BJ (cell line): ENCODE measurements around the gene PTPRG. TPM values are rescaled to one million over a fixed set of nuclear protein-coding genes. Genes with fewer than 3 reads are reported as not detected.

Source experiments
- CTCF ChIA-PET: fragments of 350-600 bp; formaldehyde crosslinking; extraction: SDS; loops from one replicate; lab custom pipeline; 2021; ENCODE audit warnings: antibody characterized with exemption, inconsistent platforms; lab: Yijun Ruan, JAX
- POLR2A ChIA-PET: fragments of 300-600 bp; sonication (Branson Sonifier 250); formaldehyde crosslinking; extraction: SDS; loops from one replicate; lab custom pipeline; 2021; ENCODE audit warnings: antibody characterized with exemption; lab: Charles Lee
- DNase-seq: peaks from one replicate; pipeline ENCODE4 v3.0.0-alpha.2; 2011; ENCODE audit warnings: low read depth
- H3K27me3 ChIP-seq: 2 replicates; pipeline ENCODE4 v1.6.0; 2011; ENCODE audit warnings: low read length; ENCODE audit not compliant: control insufficient read depth, insufficient read depth
- H3K36me3 ChIP-seq: 2 replicates; pipeline ENCODE4 v1.5.1; 2011; ENCODE audit warnings: low read length; ENCODE audit not compliant: control insufficient read depth, insufficient read depth
- H3K4me3 ChIP-seq: 2 replicates; pipeline ENCODE4 v1.5.1; 2011; ENCODE audit warnings: low read depth, mild to moderate bottlenecking, control low read depth, low read length
- polyA plus RNA-seq: library from polyadenylated mRNA; depleted of rRNA; stranded (reverse); fragments of >200 nt; gene quantifications from 2 replicates; pipeline ENCODE4 v1.2.3, GENCODE V29; 2011
- TF ChIP-seq, protein P1 (sequence below): IDR thresholded peaks from 2 replicates; pipeline ENCODE4 v1.5.1; 2011; ENCODE audit warnings: low read depth, mild to moderate bottlenecking, control low read depth, inconsistent platforms, low read length, moderate library complexity; ENCODE audit not compliant: insufficient read depth

Gene PTPRG
- polyA plus RNA-seq, 1 experiment = 20.8 TPM

DNA sequence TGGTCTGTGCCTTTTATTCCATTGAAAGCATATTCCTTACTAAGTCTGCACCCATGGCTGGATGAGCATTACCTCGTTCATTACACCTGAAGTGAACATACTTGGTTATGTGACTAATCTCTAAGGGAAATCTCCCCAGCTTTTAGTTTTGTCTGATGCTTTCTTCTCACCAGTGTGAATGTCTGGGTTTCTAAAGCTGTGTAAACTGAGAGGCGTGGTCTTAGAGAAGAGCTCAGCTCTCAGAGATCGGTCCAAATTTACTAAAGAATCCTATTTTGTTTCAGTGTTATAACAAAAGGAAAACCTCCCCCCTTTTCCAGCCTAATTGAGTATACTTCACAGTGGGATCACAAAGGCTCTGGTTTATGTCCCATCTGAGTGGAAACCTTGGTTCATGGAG lies 352.3 kb downstream of the PTPRG start:
- DNase-seq = no peak
- Histone ChIP-seq H3K36me3 (no peaks in the 10 kb centered on the region), H3K4me3 (no peak overlapping the region), H3K27me3 (no peaks in the 10 kb centered on the region)
- ChIA-PET CTCF (interaction anchor here (1.2 kb wide), 1 partner anchor 14 kb away, joined by 3 read pairs; no protein-coding TSS in a partner anchor), POLR2A (interaction anchor here (0.7 kb wide), 1 partner anchor 13 kb away, joined by 3 read pairs; no protein-coding TSS in a partner anchor)
- TF ChIP-seq, protein P1, sequence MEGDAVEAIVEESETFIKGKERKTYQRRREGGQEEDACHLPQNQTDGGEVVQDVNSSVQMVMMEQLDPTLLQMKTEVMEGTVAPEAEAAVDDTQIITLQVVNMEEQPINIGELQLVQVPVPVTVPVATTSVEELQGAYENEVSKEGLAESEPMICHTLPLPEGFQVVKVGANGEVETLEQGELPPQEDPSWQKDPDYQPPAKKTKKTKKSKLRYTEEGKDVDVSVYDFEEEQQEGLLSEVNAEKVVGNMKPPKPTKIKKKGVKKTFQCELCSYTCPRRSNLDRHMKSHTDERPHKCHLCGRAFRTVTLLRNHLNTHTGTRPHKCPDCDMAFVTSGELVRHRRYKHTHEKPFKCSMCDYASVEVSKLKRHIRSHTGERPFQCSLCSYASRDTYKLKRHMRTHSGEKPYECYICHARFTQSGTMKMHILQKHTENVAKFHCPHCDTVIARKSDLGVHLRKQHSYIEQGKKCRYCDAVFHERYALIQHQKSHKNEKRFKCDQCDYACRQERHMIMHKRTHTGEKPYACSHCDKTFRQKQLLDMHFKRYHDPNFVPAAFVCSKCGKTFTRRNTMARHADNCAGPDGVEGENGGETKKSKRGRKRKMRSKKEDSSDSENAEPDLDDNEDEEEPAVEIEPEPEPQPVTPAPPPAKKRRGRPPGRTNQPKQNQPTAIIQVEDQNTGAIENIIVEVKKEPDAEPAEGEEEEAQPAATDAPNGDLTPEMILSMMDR = no peak

DNA sequence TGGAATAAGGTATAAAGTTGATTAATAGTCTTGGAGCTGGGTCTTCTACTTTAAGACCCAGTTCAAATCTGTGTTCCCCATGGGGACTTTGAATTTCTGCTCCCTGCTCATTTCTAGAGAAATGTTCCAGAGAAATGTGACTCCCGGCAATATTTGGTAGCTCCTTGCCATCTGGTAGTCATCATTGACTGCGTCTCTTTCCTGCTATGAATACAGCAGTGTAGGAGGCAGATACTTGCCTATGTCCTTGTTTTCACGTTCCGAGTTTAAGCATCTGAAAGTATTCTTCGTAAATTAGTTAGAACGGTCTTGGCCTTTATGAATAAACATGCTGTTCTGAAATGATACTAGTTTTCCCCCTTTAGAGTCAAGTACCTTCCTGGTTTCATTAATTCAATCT lies 352.9 kb downstream of the PTPRG start:
- ChIA-PET POLR2A (interaction anchor here (0.7 kb wide), 1 partner anchor 13 kb away, joined by 3 read pairs; no protein-coding TSS in a partner anchor), CTCF (interaction anchor here (1.2 kb wide), 1 partner anchor 14 kb away, joined by 3 read pairs; no protein-coding TSS in a partner anchor)
- H3K4me3 ChIP-seq = no peak overlapping the region
- TF ChIP-seq, protein P1 = no peak
- H3K27me3 ChIP-seq = no peaks in the 10 kb centered on the region
- DNase-seq = no peak
- no peaks in the 10 kb centered on the region for H3K36me3 ChIP-seq

DNA sequence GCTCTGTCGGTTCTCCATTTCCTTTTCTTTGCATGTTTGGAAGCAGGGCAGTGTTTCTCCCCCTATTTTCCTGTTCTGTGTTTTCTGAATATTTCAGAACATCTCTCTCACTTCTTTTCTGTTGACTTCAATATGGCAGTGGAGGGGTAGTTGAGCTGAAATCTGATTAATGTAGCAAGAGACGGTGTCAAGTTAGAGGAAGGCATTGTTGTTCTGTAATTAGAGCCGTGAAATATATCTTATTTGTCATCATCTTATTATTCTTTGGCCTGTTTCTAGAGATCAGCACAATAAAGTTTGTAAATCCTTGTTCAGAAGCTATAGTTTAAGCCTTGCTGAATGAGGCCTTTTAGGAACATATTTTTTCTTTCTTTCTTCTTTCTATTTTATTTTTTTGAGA lies 353.9 kb downstream of the PTPRG start:
- Histone ChIP-seq H3K36me3 (no peaks in the 10 kb centered on the region), H3K27me3 (no peaks in the 10 kb centered on the region), H3K4me3 (no peak overlapping the region)
- TF ChIP-seq, protein P1 = no peak
- ChIA-PET POLR2A (no interaction called here), CTCF (interaction anchor here (0.6 kb wide), 1 partner anchor 273 kb away, joined by 3 read pairs; no protein-coding TSS in a partner anchor)
- no peak for DNase-seq

DNA sequence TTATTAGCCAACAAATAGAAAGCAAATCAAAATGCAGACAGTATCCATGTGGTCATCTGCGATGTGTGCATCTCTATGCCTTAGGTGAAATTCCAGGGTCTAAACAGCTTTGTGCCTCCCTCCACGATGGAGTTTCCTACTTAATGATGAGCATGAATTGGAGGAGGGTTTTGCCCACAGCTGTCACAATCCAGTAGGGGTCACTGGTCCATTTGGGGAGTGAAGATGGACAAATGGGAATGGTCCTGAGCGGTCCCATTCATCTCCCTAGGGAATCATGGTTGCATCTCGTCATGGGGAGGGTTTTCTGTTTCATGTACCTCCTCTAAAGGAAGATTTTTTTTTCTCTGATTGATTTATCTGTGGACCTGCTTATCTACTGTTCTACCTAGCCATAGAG lies 358.0 kb downstream of the PTPRG start:
- TF ChIP-seq, protein P1 = no peak
- no peaks in the 10 kb centered on the region for H3K27me3 ChIP-seq
- no peaks in the 10 kb centered on the region for H3K36me3 ChIP-seq
- DNase-seq = no peak
- no peak overlapping the region for H3K4me3 ChIP-seq
- ChIA-PET POLR2A (no interaction called here), CTCF (no interaction called here)

DNA sequence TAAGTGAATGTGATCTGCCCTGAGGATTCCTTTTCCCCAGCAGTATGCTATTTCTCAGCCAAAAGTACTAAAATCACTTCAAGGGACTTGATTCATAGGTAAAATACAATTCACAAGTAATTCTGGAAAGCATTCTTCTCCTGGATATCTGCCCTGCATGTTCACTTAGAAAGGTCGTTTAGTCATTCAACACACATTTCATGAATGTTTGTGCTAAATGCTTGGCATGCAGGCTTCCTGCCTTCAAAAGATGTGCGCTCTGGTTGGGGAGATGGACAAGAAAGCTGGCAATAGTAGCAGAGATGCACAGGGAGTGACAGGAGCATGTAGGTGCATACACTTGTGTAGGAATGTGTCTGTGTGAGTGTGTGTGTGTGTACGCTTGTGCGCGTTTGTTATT lies 360.7 kb downstream of the PTPRG start:
- POLR2A ChIA-PET = no interaction called here
- TF ChIP-seq, protein P1 = no peak
- no peaks in the 10 kb centered on the region for H3K36me3 ChIP-seq
- DNase-seq = no peak
- no peaks in the 10 kb centered on the region for H3K27me3 ChIP-seq
- no peak overlapping the region for H3K4me3 ChIP-seq
- CTCF ChIA-PET = interaction anchor here (1.2 kb wide), 1 partner anchor 27 kb away, joined by 3 read pairs; no protein-coding TSS in a partner anchor
